H1 (cell line): ENCODE data around the gene ICAM2. TPM values are rescaled to one million over a fixed set of nuclear protein-coding genes. Genes with fewer than 3 reads are reported as not detected.

ENCODE experiments used
- KDM4A ChIP-seq: IDR thresholded peaks from one replicate; pipeline ENCODE4 v1.7.1; 2012; ENCODE audit warnings: low read depth, mild to moderate bottlenecking, moderate library complexity, low read length, inconsistent platforms; ENCODE audit not compliant: severe bottlenecking
- RBBP5 ChIP-seq: IDR thresholded peaks from 2 replicates; pipeline ENCODE4 v1.7.1; 2012; ENCODE audit warnings: low read depth, mild to moderate bottlenecking, inconsistent platforms, low read length, moderate library complexity, borderline replicate concordance
- YY1 ChIP-seq: IDR thresholded peaks from 2 replicates; pipeline ENCODE4 v1.6.1; 2011; ENCODE audit warnings: low read depth, mild to moderate bottlenecking, low read length
- polyA plus RNA-seq, 7 experiments: library from polyadenylated mRNA; depleted of rRNA in 3 of 7; stranded (reverse) in 5 of 7; unstranded in 2 of 7; fragments of >200 nt in 5 of 7; fragments of 200-250 nt in 2 of 7; gene quantifications; 1 replicate in 5 of 7; 2 replicates in 1 of 7; 4 replicates in 1 of 7; pipeline versions ENCODE4 v1.2.1 to v1.2.3, GENCODE V29; 2011 to 2013; ENCODE audit warnings: missing spikeins in 2 of 7, mixed read lengths in 2 of 7
- total RNA-seq: library from RNA; stranded (reverse); fragmentation: NEBNext Ultra II Directional; extraction: Animal tissue kit (Norgen Biotek cat#: 25700); gene quantifications from 2 replicates; pipeline ENCODE4 v1.2.1, GENCODE V29; 2021

The ICAM2 gene
- total and polyA plus RNA-seq, 2 of the 8 experiments (the other 6 are each of a cell fraction or from before 2014, with no cell fraction given): 0.45 to 0.63 TPM

- TF ChIP-seq KDM4A (no peak), RBBP5 (no peak), YY1 (no peak)
Measured at GRCh38 chr17:64041912-64042311, 21.5 kb upstream of the ICAM2 start (continued).
